H1 (cell line): ENCODE data around the gene AUH. TPM values are rescaled to one million over a fixed set of nuclear protein-coding genes. Genes with fewer than 3 reads are reported as not detected.

ENCODE experiments used
- BCL11A ChIP-seq, 2 experiments: IDR thresholded peaks; one replicate each; pipeline ENCODE4 v1.6.1; 2011; ENCODE audit warnings: low read depth in 2 of 2, low read length in 2 of 2, mild to moderate bottlenecking in 2 of 2
- CTBP2 ChIP-seq: IDR thresholded peaks from 2 replicates; pipeline ENCODE4 v1.7.0; 2011; ENCODE audit warnings: borderline replicate concordance, mild to moderate bottlenecking, moderate library complexity, mixed read lengths, low read length; ENCODE audit not compliant: insufficient read depth, insufficient read length
- GTF2F1 ChIP-seq: IDR thresholded peaks from 2 replicates; pipeline ENCODE4 v1.6.1; 2012; ENCODE audit warnings: low read depth, low read length, improper control_type of control experiment, borderline replicate concordance
- JUN ChIP-seq: IDR thresholded peaks from 2 replicates; pipeline ENCODE4 v1.6.1; 2011; ENCODE audit warnings: low read depth, mild to moderate bottlenecking, improper control_type of control experiment, low read length
- KDM1A ChIP-seq: fragments of 200-600, 300-600 bp; sonication (generic); IDR thresholded peaks from 2 replicates; pipeline ENCODE4 v1.7.1; 2016; ENCODE audit warnings: mild to moderate bottlenecking, low read length, borderline replicate concordance
- PHF8 ChIP-seq: fragments of 200-600 bp; sonication (generic); conservative IDR thresholded peaks from 2 replicates; pipeline ENCODE4 v1.7.1; 2012; ENCODE audit warnings: low read depth, mild to moderate bottlenecking, inconsistent platforms, low read length, moderate library complexity
- RXRA ChIP-seq: IDR thresholded peaks from 2 replicates; pipeline ENCODE4 v1.6.1; 2011; ENCODE audit warnings: low read depth, mild to moderate bottlenecking, low read length, moderate library complexity; ENCODE audit not compliant: insufficient read depth
- SAP30 ChIP-seq: fragments of 300-600 bp; sonication (generic); IDR thresholded peaks from 2 replicates; pipeline ENCODE4 v1.7.1; 2012; ENCODE audit warnings: low read length, moderate library complexity, mild to moderate bottlenecking, inconsistent platforms; ENCODE audit not compliant: insufficient read depth, insufficient replicate concordance
- SIX5 ChIP-seq: IDR thresholded peaks from 2 replicates; pipeline ENCODE4 v1.6.1; 2011; ENCODE audit warnings: mild to moderate bottlenecking, low read depth, low read length
- SRF ChIP-seq: IDR thresholded peaks from 2 replicates; pipeline ENCODE4 v1.6.1; 2011; ENCODE audit warnings: mild to moderate bottlenecking, low read depth, low read length, moderate library complexity
- polyA plus RNA-seq, 7 experiments: library from polyadenylated mRNA; depleted of rRNA in 3 of 7; stranded (reverse) in 5 of 7; unstranded in 2 of 7; fragments of >200 nt in 5 of 7; fragments of 200-250 nt in 2 of 7; gene quantifications; 1 replicate in 5 of 7; 2 replicates in 1 of 7; 4 replicates in 1 of 7; pipeline versions ENCODE4 v1.2.1 to v1.2.3, GENCODE V29; 2011 to 2013; ENCODE audit warnings: missing spikeins in 2 of 7, mixed read lengths in 2 of 7
- total RNA-seq: library from RNA; stranded (reverse); fragmentation: NEBNext Ultra II Directional; extraction: Animal tissue kit (Norgen Biotek cat#: 25700); gene quantifications from 2 replicates; pipeline ENCODE4 v1.2.1, GENCODE V29; 2021

The AUH gene
- total and polyA plus RNA-seq, 2 of the 8 experiments (the other 6 are each of a cell fraction or from before 2014, with no cell fraction given): 5.8 to 21.9 TPM

- TF ChIP-seq SAP30 (no peak), RXRA (no peak), BCL11A (IDR thresholded peaks at IDR 0.05; ENCODE audit: low read depth in 2 of 2, low read length in 2 of 2) (no peak), CTBP2 (no peak), GTF2F1 (no peak), SRF (no peak), PHF8 (no peak), KDM1A (no peak), JUN (no peak), SIX5 (no peak)
These were observed 170.0 kb downstream of the AUH start (continued) for GRCh38 chr9:91191411-91192380.
